HEK293 (cell line): ENCODE measurements around the gene ETV1.

Experiments used
- CTCF ChIA-PET: fragments of 350-600 bp; formaldehyde crosslinking; extraction: SDS; loops from one replicate; lab custom pipeline; 2021; ENCODE audit warnings: antibody characterized with exemption; lab: Yijun Ruan, JAX
- POLR2A ChIA-PET: fragments of 300-600 bp; formaldehyde crosslinking; extraction: SDS; loops from one replicate; lab custom pipeline; 2020; ENCODE audit warnings: antibody characterized with exemption, inconsistent platforms; lab: Yijun Ruan, JAX
- H3K27ac ChIP-seq: fragments of 200-500 bp; sonication (Bioruptor generic); 2 replicates; pipeline ENCODE4 v1.5.1; 2014; ENCODE audit warnings: low read depth, low read length, control low read depth, inconsistent platforms; ENCODE audit errors: extremely low read depth
- H3K36me3 ChIP-seq, 2 experiments: fragments of 200-500 bp in 1 of 2; sonication (Bioruptor generic) in 1 of 2; 1 replicate in 1 of 2; 2 replicates in 1 of 2; pipeline ENCODE4 v1.5.1; 2014 to 2017; ENCODE audit warnings: inconsistent platforms in 2 of 2, low read length in 2 of 2; ENCODE audit not compliant: control insufficient read depth in 2 of 2, insufficient read depth in 1 of 2
- H3K4me1 ChIP-seq: fragments of 200-500 bp; sonication (Bioruptor generic); 2 replicates; pipeline ENCODE4 v1.5.1; 2014; ENCODE audit warnings: mild to moderate bottlenecking, low read length, inconsistent platforms; ENCODE audit not compliant: control insufficient read depth, insufficient read depth
- H3K4me3 ChIP-seq: 2 replicates; pipeline ENCODE4 v1.5.1; 2011; ENCODE audit warnings: low read depth, mild to moderate bottlenecking, control low read depth, low read length, moderate library complexity
- H3K9me3 ChIP-seq: fragments of 200-500 bp; sonication (Bioruptor generic); 2 replicates; pipeline ENCODE4 v1.5.1; 2014; ENCODE audit warnings: low read depth, low read length, inconsistent platforms; ENCODE audit not compliant: control insufficient read depth, insufficient read depth
- BCL11B ChIP-seq: fragments of 450-650 bp; formaldehyde crosslinking; IDR thresholded peaks from 2 replicates; pipeline ENCODE4 v1.5.1; 2016; ENCODE audit warnings: low read depth, missing biosample characterization, missing genetic modification characterization
- EGR2 ChIP-seq: fragments of 450-650 bp; formaldehyde crosslinking; IDR thresholded peaks from 2 replicates; pipeline ENCODE4 v1.5.1; 2016; ENCODE audit warnings: low read depth, missing biosample characterization, missing genetic modification characterization
- GLIS2 ChIP-seq: fragments of 450-650 bp; formaldehyde crosslinking; IDR thresholded peaks from 2 replicates; pipeline ENCODE4 v1.5.1; 2016; ENCODE audit warnings: missing biosample characterization, missing genetic modification characterization
- KLF1 ChIP-seq: fragments of 450-650 bp; formaldehyde crosslinking; IDR thresholded peaks from 2 replicates; pipeline ENCODE4 v1.5.1; 2016; ENCODE audit warnings: missing biosample characterization, missing genetic modification characterization
- KLF9 ChIP-seq: fragments of 450-650 bp; formaldehyde crosslinking; IDR thresholded peaks from 2 replicates; pipeline ENCODE4 v1.5.1; 2016; ENCODE audit warnings: missing biosample characterization, missing genetic modification characterization, low read depth
- SCRT1 ChIP-seq: fragments of 450-650 bp; formaldehyde crosslinking; IDR thresholded peaks from 2 replicates; pipeline ENCODE4 v1.5.1; 2016; ENCODE audit warnings: missing biosample characterization, missing genetic modification characterization, borderline replicate concordance
- SP2 ChIP-seq: fragments of 450-650 bp; formaldehyde crosslinking; IDR thresholded peaks from 2 replicates; pipeline ENCODE4 v1.5.1; 2016; ENCODE audit warnings: missing biosample characterization, missing genetic modification characterization
- ZBTB44 ChIP-seq: fragments of 450-650 bp; IDR thresholded peaks from 2 replicates; pipeline ENCODE4 v1.5.1; 2018; ENCODE audit warnings: missing biosample characterization, mild to moderate bottlenecking, missing genetic modification characterization
- ZBTB48 ChIP-seq: fragments of 450-650 bp; formaldehyde crosslinking; IDR thresholded peaks from 2 replicates; pipeline ENCODE4 v1.5.1; 2016; ENCODE audit warnings: missing biosample characterization, missing genetic modification characterization
- ZBTB49 ChIP-seq: fragments of 450-650 bp; formaldehyde crosslinking; IDR thresholded peaks from 2 replicates; pipeline ENCODE4 v1.5.1; 2016; ENCODE audit warnings: missing biosample characterization, missing genetic modification characterization, low read depth
- ZIC2 ChIP-seq: fragments of 450-650 bp; formaldehyde crosslinking; IDR thresholded peaks from 2 replicates; pipeline ENCODE4 v1.5.1; 2016; ENCODE audit warnings: missing biosample characterization, missing genetic modification characterization
- ZNF169 ChIP-seq: fragments of 450-650 bp; formaldehyde crosslinking; IDR thresholded peaks from 2 replicates; pipeline ENCODE4 v1.5.1; 2016; ENCODE audit warnings: missing biosample characterization, missing genetic modification characterization
- ZNF174 ChIP-seq: fragments of 450-650 bp; formaldehyde crosslinking; IDR thresholded peaks from 2 replicates; pipeline ENCODE4 v1.5.0; 2017; ENCODE audit warnings: missing biosample characterization, mild to moderate bottlenecking, missing genetic modification characterization
- ZNF302 ChIP-seq: fragments of 450-650 bp; formaldehyde crosslinking; IDR thresholded peaks from 2 replicates; pipeline ENCODE4 v1.5.1; 2016; ENCODE audit warnings: missing biosample characterization, missing genetic modification characterization, low read depth
- ZNF488 ChIP-seq: fragments of 450-650 bp; formaldehyde crosslinking; IDR thresholded peaks from 2 replicates; pipeline ENCODE4 v1.5.1; 2016; ENCODE audit warnings: missing biosample characterization, missing genetic modification characterization
- ZNF544 ChIP-seq: fragments of 450-650 bp; formaldehyde crosslinking; IDR thresholded peaks from 2 replicates; pipeline ENCODE4 v1.5.0; 2017; ENCODE audit warnings: missing biosample characterization, missing genetic modification characterization
- ZNF580 ChIP-seq: fragments of 450-650 bp; formaldehyde crosslinking; IDR thresholded peaks from 2 replicates; pipeline ENCODE4 v1.5.1; 2016; ENCODE audit warnings: missing biosample characterization, missing genetic modification characterization
- ZNF654 ChIP-seq: fragments of 450-650 bp; formaldehyde crosslinking; IDR thresholded peaks from 2 replicates; pipeline ENCODE4 v1.5.1; 2016; ENCODE audit warnings: low read depth, missing biosample characterization, missing genetic modification characterization
- ZNF791 ChIP-seq: fragments of 450-650 bp; formaldehyde crosslinking; IDR thresholded peaks from 2 replicates; pipeline ENCODE4 v1.5.1; 2016; ENCODE audit warnings: missing biosample characterization, missing genetic modification characterization
- ZNF843 ChIP-seq: fragments of 450-650 bp; formaldehyde crosslinking; IDR thresholded peaks from 2 replicates; pipeline ENCODE4 v1.5.1; 2016; ENCODE audit warnings: missing biosample characterization, missing genetic modification characterization
- ZSCAN16 ChIP-seq: fragments of 450-650 bp; formaldehyde crosslinking; IDR thresholded peaks from 2 replicates; pipeline ENCODE4 v1.5.1; 2016; ENCODE audit warnings: missing biosample characterization, missing genetic modification characterization
- ZSCAN18 ChIP-seq: fragments of 450-650 bp; formaldehyde crosslinking; IDR thresholded peaks from 2 replicates; pipeline ENCODE4 v1.5.1; 2016; ENCODE audit warnings: missing biosample characterization, missing genetic modification characterization
- ZSCAN30 ChIP-seq: fragments of 450-650 bp; IDR thresholded peaks from 2 replicates; pipeline ENCODE4 v1.5.1; 2018; ENCODE audit warnings: missing biosample characterization, mild to moderate bottlenecking, missing genetic modification characterization, moderate library complexity

ETV1 gene

GRCh38 chr7:13898957-13899670 lies 90.4 kb downstream of the ETV1 start:
- no peaks in the 10 kb centered on the region for H3K36me3 ChIP-seq
- ChIA-PET CTCF (no interaction called here), POLR2A (no interaction called here)
- H3K4me3 ChIP-seq, result no peak overlapping the region
- no peaks in the 10 kb centered on the region for H3K9me3 ChIP-seq
- no peak overlapping the region for H3K27ac ChIP-seq
- TF ChIP-seq GLIS2 (tag by site-specific recombination), result no peak
- H3K4me1 ChIP-seq, result no peaks in the 10 kb centered on the region

GRCh38 chr7:13897819-13898218 lies 91.6 kb downstream of the ETV1 start:
- TF ChIP-seq EGR2 (no peak), ZNF169 (no peak), ZNF302 (no peak), ZNF791 (tag by site-specific recombination) (no peak), ZBTB48 (tag by site-specific recombination) (no peak), ZNF488 (tag by site-specific recombination) (no peak), ZNF580 (tag by site-specific recombination) (no peak), KLF9 (no peak), BCL11B (tag by site-specific recombination) (no peak), ZIC2 (tag by site-specific recombination) (no peak), ZNF544 (tag by site-specific recombination) (no peak), KLF1 (no peak), ZSCAN16 (tag by site-specific recombination) (no peak), ZBTB44 (no peak), ZNF843 (tag by site-specific recombination) (no peak)
- ChIA-PET POLR2A (no interaction called here), CTCF (no interaction called here)
- Histone ChIP-seq H3K9me3 (no peaks in the 10 kb centered on the region), H3K4me1 (no peaks in the 10 kb centered on the region), H3K27ac (no peak overlapping the region), H3K36me3 (no peaks in the 10 kb centered on the region), H3K4me3 (no peak overlapping the region)

- Histone ChIP-seq H3K27ac (no peak overlapping the region), H3K9me3 (no peaks in the 10 kb centered on the region), H3K4me1 (no peaks in the 10 kb centered on the region), H3K4me3 (no peak overlapping the region), H3K36me3 (no peaks in the 10 kb centered on the region)
- ChIA-PET CTCF (no interaction called here), POLR2A (no interaction called here)
- no peak for TF ChIP-seq ZNF174
- no peak for TF ChIP-seq ZBTB49
- TF ChIP-seq ZNF654 (tag by site-specific recombination), result peak; percentile 55
- TF ChIP-seq SCRT1, result no peak
- peak; percentile 23; the same call in 1 of the 2 replicates for TF ChIP-seq ZSCAN30 (tag by site-specific recombination)
- no peak for TF ChIP-seq SP2 (tag by site-specific recombination)
- TF ChIP-seq ZSCAN18 (tag by site-specific recombination), result no peak
These were observed 94.5 kb downstream of the ETV1 start for GRCh38 chr7:13894954-13895353.
